COR-L47 (cell line): Measurements from ENCODE around the gene MGAT3.
"Not testable (repeated sequence)": the region's sequence is repeated elsewhere in the genome, so short reads cannot be mapped to it uniquely, and the experiment has no call there.

Experiments
- DNase-seq: peaks from one replicate; lab custom pipeline; 2025; lab: John Stamatoyannopoulos, UW

The MGAT3 gene

DNA sequence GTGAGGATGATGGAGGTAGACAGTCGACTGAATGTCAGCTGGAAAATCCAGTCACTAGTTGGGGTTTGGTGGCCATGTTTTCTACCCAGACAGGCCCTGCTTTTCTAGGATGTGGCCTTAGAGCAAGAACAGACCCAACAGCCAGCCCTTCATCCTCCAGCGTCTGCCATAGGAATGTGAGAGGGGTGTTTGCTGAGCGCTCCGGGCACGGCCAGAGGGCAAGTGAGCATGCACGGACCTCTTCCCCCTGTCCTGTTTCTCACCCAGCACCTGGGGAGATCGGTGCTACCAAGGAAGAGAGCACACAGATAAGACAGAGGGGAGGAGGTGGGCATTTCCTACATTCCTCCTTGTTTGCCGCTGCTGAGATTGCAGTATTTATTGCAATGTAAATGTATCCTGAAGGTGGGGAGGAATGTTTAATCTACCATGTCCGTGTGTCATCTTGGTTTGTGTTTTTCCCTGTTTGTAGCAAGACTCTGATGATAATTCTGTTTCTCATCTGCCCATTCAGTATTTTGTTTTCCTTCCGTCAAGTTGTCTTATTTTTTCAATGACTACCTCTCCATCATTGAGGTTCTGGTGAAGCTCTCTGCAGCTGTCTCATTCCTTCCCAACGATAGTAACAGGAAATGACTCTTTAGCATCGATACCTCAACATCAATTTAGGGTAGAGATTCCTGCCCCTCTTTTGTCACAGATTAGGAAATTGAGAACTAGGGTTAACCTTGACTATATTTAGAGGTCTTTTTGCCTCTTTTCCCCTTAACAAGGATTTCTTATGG is 58.6 kb downstream of the MGAT3 start:
- DNase-seq = no peak

DNA sequence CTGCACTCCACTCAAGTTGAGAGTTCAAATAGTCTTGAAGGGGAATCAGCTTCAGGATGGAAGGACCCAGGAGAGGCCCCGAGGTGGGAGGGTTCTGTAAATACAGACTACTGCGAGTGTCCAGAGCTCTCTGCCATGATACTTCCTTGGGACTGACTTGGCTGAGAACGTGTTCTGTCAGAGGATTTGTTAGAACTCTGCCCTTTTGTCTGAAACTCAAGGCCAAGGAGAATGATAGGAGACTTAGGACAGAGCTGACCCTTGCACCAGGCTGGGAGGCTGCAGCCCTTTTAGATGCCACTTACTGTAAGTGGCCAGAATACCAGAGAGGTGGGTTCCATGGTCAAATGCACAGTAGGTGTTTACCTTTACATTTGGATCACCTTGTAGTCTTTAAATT is 60.7 kb downstream of the MGAT3 start:
- no peak for DNase-seq

DNA sequence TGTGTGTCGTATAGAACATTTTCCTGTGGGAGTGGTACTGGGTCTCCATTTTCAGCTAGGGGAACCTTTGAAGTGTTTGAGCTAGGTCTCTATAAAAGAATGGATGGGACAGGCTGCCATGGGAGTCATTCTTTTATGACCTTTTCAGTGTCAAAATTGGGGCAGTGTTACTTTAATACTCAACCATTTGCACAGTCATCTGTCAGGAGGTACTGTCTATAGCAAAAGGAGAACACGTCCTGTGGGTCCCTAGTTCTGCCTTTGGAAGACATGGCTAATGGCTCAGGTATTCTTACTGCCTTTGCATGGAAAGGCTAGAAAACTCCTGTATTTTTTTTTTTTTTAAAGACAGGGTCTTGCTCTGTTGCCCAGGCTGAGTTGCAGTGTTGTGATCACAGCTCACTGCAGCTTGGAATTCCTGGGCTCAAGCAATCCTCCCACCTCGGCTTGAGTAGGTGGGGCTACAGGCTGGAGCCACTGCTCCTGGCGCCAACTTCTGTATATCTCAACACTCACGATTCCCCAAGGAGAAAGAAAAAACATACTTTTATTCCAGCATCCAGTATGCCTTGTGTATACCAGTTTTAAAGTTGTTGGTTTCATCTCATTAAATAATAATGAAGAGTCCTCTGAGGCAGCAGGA is 61.5 kb downstream of the MGAT3 start:
- no peak for DNase-seq

DNA sequence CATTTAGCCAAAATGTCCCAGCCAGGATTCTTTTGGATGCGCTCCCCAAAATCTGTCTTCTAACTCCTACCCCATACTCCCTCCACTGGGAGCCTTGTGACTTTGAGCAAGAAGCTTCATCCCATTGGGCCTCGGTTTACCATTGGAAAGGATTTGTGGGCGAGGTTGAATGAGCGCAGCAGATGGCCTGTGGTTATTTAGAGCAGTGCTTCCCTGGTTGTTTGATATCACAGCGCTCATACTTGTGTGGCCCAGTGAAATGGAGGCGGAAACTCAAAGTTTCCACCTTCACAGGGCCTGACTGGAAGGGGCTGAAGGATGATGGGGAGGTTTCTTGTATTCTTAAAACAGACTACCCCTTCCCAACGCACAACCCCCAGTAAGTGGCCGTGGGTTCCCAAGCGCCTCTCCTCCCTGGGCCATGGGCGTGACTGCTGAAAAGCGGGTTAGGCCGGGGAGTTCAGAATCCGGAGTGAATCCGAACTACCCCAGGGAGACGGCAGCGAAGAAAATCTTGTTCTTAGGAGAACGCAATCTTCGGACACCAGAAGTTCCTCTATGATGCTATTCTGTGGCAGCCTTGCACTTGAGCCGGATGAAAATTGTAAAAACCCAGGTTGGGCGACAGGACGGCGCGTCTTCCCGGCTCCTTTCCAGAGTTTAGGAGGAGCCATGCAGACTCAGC is 62.3 kb downstream of the MGAT3 start:
- no peak for DNase-seq

DNA sequence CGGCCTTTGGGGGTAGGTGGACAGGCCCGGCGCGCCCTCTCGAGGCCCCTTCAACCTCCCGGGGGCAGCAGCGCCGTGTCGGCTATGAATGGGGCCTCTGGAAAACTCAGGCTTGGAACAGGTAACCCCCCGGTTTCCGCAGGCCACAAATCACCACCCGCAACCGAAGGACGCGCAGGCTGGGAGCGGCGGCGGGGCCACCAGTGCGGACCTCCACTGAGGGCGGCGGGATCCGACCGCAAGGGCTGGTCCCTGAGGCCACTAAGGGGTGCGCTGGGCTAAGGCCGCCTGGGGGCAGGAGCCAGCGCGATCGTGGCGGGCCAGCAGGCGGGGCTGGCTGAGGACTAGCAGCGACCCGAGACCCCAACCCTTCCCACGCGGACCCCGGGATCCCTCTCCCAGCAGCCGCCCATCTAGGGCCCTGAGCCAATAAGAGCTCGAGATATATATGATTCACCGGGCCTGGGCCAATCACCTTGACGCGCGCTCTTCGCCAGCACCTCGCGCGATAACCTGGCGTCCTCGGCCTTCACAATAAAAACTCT is 62.9 kb downstream of the MGAT3 start:
- peak; percentile 99 for DNase-seq

DNA sequence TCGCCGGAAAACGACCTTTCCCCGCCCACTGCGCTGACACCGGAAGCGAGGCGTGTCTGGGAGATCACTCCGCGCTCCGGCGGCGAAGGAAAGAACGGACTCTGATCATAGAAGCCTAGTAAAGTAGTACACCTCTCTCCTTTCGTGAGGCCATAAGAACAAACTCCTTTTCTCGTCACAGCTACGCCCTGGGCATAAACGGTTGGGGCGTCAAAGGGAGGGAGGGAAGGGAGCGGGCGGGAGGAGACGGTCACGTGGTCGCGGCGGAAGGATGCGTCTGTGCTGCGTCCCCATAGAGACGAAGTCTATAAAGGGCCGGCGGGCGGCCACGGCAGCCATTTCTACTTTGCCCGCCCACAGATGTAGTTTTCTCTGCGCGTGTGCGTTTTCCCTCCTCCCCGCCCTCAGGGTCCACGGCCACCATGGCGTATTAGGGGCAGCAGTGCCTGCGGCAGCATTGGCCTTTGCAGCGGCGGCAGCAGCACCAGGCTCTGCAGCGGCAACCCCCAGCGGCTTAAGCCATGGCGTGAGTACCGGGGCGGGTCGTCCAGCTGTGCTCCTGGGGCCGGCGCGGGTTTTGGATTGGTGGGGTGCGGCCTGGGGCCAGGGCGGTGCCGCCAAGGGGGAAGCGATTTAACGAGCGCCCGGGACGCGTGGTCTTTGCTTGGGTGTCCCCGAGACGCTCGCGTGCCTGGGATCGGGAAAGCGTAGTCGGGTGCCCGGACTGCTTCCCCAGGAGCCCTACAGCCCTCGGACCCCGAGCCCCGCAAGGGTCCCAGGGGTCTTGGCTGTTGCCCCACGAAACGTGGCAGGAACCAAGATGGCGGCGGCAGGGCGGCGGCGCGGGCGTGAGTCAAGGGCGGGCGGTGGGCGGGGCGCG is 63.7 kb downstream of the MGAT3 start, which contains the start of gene ATF4:
ATF4 (plus strand) TSS at position 337 of the 880 bp plus-strand sequence. CDS start 884 bp downstream, outside the sequence.
- peak; percentile 93 for DNase-seq

DNA sequence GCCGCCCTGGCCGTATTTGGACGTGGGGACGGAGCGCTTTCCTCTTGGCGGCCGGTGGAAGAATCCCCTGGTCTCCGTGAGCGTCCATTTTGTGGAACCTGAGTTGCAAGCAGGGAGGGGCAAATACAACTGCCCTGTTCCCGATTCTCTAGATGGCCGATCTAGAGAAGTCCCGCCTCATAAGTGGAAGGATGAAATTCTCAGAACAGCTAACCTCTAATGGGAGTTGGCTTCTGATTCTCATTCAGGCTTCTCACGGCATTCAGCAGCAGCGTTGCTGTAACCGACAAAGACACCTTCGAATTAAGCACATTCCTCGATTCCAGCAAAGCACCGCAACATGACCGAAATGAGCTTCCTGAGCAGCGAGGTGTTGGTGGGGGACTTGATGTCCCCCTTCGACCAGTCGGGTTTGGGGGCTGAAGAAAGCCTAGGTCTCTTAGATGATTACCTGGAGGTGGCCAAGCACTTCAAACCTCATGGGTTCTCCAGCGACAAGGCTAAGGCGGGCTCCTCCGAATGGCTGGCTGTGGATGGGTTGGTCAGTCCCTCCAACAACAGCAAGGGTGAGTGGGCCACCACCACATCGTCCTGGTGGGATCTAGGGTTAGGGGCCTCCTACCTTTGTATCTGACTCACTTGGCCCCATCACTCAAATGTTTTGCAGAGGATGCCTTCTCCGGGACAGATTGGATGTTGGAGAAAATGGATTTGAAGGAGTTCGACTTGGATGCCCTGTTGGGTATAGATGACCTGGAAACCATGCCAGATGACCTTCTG is 64.5 kb downstream of the MGAT3 start:
- not testable (repeated sequence) for DNase-seq

DNA sequence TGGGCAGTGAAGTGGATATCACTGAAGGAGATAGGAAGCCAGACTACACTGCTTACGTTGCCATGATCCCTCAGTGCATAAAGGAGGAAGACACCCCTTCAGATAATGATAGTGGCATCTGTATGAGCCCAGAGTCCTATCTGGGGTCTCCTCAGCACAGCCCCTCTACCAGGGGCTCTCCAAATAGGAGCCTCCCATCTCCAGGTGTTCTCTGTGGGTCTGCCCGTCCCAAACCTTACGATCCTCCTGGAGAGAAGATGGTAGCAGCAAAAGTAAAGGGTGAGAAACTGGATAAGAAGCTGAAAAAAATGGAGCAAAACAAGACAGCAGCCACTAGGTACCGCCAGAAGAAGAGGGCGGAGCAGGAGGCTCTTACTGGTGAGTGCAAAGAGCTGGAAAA is 65.3 kb downstream of the MGAT3 start:
- not testable (repeated sequence) for DNase-seq

DNA sequence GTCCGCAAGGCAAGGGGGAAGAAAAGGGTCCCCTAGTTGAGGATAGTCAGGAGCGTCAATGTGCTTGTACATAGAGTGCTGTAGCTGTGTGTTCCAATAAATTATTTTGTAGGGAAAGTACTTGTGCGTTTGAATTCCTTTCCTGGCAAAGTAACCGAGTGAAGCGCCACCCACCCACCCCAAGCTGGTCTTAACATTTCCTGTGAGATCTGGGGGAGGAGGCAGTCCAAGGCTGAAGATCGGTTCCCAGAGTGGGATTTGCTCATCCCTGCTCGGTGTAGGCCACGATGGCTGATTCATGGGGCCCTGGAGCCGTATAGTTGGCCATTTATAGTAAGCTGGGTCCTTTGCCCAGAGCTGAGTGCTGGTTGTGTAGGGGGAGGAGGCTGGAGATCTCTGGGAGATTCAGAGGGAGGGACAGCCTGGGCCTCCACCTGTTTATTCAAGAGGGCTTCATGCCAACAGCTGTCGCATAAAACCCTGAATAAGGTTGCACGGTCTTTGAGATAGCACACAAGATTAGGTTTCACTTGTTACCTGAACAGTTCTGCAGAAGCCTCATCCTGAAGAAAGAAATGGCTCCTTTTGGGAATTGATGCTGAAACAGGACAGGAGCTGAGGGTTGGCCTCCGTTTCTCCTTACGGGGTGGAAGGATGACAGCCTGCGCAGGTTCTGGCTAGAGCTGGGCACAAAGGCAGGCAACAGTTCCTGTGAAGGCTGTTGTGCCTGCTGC is 65.9 kb downstream of the MGAT3 start:
- no peak for DNase-seq

DNA sequence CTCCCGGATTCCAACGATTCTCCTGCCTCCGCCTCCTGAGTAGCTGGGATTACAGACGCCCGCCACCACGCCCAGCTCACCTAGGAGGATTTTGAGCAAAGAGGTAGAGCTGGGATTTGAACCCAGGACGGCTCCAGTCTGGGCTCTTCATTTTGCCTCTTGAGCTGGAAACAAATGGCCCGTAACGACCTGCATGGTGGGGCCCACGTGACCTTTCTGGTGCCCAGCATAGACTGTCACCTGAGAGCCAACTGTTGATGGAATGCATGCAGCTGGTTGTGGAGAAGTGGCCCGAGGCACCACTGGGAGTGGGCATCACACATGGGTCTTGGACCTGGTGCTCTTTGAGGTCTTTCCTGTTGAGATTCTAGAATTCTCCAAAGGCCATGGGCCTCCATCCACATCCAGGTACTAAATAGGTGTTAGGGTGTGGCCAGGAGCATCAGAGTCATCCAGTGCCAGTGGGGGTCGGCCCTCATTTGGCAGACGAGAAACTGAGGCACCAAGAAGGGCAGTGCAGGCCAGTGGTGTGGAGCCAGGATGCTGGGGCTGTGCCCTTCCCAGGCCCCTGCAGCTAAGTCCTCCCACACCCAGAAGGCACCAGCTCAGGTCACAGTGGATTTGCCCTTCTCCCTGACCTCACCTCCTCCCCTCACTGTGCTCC is 67.4 kb downstream of the MGAT3 start:
- no peak for DNase-seq

DNA sequence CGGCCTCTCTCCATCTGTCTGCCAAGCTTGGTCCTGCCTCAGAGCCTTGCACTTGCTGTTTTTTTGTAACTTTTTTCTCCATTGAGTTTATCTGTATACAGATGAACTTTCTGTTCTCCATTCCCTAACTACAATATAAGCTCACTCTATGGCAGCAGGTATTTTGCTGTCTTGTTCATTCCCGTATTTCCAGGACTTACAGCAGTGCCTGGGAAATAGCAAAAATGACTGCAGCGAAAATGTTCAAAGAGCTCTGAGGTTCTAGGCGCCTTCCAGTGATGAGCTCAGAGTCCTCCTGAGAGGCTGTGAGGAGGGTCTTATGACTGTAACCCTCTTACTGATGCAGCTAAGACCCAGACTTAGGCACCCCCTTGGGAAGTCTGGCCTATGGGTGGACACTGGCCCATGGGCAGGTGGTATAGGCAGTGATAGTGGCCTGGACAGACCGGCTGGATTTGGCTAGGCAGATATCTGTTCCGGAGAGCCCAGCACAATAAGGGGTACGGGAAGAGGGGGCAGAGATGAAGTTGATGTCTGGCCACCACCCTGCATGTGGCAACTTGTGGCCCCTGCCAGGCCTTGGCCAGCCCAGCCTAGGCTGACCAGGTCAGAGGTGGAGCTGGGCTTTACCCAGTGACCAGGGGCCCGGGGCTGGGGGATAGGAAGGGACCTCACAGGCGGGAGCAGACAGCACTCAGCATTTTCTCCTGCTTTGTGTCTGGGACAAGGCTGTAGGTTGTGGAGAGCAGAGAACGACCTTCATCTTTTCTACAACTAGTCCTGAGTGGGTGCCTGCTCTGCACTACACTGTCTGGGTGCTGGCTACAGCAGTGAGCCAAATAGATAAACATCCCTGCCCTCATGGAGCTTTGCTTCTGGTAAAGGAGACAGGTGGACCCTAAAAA is 68.2 kb downstream of the MGAT3 start:
- no peak for DNase-seq

DNA sequence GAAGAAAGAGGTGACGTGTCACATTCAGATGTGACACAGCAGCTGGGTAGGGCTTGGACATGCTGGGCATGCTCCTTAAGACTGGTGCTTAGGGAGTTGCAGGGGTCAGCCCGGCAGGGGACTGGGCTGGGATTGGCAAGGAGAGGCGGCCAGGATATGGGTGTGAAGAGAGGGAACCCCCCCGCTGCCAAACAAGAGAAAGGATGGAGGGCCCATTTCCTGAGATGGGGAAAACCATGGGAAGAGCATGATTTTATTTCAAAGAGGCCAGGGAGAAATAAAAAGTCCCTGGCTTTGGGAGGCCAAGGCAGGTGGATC is 68.8 kb downstream of the MGAT3 start:
- no peak for DNase-seq

DNA sequence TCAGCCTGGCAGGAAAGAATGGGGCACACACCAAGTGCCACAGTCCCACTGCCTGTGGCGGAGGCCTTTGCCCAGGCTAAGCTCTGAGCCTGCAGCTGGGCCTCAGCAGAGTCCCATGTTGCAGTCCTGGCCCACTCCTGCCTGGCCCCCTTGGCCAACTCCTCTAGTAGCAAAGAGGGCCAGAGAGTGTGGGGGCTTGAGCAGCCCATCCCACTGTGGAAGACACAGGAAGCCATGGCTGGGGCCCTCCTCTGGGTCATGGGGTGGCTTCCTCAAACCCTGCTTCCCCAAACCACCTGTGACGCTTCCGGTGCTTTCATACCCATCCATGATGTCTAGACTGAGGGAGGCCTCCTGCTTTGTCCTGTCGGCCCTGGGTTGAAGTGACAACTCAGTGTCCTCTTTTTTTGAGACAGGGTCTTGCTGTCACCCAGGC is 69.9 kb downstream of the MGAT3 start:
- DNase-seq = no peak

DNA sequence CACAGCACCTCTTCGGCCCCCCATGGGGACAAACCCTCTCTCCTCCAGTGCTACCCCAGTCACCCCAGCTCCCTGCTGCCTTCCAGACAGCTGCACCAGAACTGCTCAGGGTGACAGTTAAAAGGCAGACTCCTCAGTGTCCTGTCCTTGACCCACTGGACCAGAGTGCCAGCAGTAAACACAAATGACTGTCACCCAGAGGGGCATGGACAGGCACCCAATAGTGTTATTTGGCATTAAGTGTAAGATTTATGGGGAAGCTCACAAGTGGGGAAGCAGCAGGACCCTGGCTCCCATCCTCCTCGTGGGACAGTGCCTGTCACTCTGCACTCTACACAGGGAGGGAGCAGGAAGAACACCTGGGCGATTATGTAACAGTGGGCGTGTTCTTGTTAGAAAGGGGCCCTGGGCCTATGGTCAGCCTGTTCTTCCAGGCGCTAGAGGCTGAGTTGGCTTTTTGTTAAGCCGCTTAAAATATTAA is 70.7 kb downstream of the MGAT3 start:
- DNase-seq = no peak

DNA sequence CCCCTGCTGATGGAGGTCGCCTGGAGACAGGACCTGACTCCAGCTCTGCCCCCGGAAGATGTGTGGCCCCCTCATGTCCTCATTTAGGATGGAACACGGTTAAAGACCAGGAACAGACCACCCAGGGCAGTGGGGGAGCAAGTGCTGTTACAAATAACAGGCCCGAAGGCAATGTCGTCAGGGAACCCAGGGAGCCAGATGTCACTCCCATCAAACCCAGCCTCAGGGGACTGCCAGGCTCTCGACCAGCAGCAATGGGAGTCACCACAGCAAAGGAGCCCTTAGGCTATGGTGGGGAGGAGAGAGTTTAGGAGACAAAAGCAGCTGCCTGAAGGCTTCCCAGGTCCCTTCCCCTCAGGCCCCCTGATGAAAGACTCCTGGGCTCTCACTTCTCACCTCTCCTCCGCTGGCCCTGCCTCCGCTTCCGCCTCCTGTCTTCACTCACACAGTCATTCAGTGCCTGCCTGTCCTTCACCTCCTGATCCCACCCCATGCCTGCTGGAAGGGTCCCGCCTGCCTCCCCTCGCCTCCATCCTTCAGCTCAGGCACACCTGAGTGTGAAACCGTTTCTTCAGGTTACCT is 71.4 kb downstream of the MGAT3 start:
- no peak for DNase-seq

DNA sequence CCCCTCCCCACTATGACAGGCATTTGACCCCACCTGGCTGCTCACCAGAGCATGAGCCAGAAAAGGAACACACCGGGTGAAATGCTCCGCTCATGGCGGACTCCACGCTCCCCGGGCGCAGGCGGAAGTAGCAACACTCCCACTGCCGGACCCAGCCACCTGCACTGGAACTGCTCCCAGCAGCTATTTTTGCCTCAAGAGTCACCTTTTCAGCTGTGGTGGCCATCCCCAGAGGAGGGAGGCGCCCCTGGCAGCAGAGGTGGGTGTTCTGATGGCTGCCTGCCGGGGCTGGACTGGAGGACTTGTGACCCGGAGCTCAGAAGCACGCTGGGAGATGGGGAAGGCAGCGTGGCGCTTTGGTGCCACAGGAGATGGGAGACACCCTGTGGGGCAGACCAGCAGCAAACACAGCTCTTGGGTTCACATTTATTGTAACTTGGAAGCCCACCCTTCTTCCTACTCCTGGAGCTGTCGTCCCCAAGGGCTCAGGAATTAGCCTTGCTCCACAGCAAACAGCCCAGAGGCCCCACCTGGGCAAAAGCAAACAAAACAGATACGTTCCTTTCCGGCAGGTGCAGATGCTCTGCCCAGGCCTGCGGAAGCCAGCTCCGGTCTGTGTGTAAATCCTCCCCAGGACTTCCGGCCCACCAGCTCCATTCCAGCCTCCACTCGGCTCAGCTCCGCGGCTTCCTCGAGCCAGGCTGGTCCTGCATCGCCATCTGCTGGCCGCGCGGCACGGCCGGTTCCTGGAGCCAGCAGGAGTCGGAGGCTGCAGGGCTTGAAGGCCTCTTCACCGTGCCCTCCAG is 72.1 kb downstream of the MGAT3 start:
- DNase-seq = peak; percentile 96

DNA sequence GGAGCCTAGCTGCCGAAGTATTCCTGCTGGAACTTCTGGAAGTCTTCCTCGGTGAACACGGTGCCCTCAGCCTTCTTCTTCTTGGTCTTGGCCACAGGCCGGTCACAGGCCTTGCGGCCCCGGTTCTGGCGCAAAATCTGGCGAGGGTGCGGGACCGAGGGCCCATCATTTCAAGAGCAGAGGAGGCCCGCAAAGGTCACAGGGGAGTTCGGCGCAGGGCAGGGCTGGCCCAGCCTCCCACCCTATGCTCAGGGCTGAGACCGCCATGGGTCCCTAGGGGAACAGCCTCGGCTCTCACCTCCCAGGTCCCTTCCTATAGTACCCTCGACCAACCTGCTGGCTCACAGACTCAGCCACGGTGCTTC is 72.7 kb downstream of the MGAT3 start:
- DNase-seq = no peak
